NCI-H1092 (cell line): ENCODE results near the gene WNT9B.
A peak's percentile ranks its signal among the peaks of the same experiment; 100 is the strongest.

Experiments used
- DNase-seq: peaks from one replicate; lab custom pipeline; 2025; lab: John Stamatoyannopoulos, UW

Gene WNT9B

DNA sequence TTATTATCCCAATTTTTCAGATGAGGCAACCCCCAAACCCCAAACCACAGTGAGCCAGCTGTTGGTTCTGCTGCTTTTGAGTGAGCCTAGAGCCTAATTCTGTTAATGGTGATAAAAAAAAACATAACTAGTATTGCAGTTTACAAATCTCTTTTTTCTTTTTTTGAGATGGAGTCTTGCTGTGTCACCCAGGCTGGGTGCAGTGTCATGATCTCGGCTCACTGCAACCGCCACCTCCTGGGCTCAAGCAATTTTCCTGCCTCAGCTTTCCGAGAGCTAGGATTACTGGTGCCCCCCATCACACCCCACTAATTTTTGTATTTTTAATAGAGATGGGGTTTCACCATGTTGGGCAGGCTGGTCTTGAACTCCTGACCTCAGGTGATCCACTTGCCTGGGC is 3.1 kb downstream of the WNT9B start:
- no peak for DNase-seq

DNA sequence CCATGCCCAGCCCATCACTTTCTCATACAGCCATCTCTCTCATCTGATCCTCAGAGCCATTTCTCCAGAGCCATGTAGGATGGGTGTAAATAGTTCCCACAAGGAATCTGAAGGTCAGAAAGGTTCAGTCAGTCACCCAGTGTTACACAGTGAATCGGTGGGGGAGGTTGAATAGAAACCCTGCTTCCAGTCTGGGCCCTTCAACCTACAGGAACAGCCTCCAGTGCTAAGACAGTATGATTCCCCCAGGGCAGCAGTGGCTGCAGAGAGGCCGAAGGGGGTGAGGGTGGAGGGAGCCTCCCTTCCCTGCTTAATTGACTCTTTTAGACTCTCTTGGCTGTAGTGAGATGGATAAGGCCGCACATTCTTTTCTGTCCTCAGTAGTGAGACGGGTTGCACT is 3.6 kb downstream of the WNT9B start:
- DNase-seq: no peak

DNA sequence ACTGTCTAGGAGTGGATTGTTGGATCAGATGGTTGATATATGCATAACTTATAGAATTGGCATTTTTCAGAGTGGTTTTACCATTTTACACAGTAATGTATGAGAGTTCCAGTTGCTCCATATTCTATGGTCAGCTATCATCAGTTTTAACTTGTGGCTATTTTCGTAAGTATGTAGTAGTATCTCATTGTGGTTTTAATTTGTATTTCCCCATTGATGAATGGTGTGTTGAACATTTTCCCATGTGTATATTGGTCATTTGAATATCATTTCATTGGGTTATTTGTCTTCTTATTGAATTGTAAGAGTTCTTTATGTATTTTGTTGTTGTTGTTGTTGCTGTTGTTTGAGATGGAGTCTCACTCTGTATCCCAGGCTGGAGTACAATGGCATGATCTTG is 6.2 kb downstream of the WNT9B start:
- no peak for DNase-seq

DNA sequence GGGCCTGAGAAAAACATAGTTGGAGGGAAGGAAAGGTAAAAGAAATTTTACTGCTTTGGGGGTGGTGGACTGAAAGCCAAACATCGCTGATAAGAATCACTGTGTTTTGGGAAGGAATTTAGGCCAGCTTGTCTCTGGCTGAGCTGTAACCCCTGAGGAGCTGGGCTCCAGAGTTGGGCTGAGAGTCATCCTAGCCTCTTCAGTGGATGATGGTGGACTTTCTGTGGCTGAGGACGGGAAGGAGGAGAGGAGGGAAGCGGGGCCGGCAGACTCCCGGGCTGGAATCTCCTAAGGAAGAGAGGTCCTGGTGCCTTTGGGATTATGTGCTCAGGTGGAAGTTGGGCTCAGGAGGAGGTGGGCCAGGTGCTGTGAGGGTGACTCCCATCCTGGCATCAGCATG is 8.6 kb downstream of the WNT9B start:
- no peak for DNase-seq

DNA sequence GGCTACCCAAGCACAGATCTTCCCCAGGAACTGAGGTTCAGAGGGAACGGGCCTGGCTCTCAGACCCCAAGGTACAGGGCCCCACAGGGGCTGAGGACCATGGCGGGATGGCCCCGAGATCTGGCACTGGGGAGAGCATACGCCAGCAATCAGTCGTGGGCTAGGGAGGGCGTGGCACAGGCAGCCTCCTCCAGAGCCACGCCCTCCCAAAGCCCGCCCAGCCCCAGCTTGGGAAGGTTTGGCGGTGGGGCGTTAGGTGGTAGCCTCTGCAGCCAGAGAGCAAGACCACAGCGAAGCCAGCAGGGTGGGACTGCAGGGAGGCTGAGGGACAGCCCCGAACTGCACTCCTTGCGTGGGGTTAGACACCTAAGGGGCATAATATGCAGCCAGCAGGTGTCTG is 11.6 kb downstream of the WNT9B start:
- DNase-seq: no peak

DNA sequence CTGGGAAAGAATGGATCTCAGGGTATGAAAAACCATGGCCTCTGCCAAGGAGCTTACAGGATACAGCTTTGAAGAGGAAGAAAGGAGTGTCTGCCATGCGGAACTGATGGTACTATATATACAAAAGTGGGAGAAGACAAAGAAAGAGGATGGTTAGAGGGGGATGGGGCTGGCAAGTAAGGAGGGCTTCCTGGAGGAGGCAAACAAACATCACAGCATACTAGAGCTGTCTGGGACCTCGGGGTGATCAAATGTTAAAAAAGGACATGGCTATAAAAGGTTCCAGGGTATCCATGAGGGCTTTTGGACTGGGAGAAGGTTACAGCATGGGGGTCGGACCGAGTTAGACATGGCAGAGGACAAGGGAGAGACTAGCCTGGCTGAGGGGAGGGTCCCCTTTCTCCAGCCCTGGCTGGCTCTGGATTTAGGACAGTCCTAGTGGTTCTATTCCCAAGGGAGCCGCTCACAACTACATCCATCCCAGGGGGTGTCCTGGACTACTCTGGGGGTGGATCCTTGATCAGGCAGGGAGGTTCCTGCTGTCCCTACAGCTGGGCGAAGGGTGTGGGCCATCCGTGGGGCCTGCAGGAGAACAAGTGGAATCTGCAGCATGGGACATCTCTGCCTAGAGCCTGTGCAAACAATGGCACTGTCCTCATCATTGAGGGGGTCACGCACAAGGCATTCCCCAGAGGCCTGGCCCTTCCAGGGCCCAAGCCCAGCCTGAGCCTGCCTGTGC is 12.2 kb downstream of the WNT9B start:
- DNase-seq: no peak

DNA sequence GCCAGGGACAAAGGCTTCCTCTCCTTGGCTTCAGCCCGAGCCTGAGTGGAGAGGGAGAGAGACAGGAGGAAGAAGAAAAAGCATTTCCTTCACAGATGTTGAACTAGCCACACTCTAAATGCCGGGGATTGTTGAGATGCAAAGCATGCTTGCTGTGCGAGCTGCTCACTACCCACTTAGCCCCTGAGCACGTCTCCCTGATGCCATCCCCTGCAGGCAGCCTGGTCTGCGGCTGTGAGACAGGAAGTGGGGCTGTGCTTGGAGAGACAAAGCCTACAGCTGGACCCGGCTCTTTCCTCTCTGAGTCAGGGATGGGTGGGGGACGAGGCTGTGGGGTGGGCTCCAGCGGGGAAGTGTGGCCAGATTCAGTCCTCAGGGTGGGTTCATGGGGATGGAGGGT is 13.7 kb downstream of the WNT9B start:
- no peak for DNase-seq

DNA sequence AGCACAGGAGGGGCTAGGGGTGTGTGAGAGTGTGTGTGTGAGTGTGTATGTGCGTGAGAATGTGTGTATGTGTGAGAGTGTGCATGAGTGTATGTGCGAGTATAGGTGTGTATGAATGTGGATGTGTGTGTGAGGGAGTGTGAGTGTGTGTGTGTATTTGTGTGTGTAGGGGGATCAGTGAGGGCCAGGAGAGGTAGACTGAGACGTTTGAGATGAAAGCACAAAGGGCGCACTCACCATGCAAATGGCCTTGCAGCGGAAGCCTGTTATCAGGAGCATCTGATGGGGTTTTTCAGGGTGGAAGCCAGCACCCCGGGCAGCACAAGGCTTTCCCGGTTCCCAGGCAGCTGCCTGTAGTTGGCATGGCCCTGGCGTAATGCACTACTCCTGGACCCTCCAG is 14.9 kb downstream of the WNT9B start:
- DNase-seq: no peak

DNA sequence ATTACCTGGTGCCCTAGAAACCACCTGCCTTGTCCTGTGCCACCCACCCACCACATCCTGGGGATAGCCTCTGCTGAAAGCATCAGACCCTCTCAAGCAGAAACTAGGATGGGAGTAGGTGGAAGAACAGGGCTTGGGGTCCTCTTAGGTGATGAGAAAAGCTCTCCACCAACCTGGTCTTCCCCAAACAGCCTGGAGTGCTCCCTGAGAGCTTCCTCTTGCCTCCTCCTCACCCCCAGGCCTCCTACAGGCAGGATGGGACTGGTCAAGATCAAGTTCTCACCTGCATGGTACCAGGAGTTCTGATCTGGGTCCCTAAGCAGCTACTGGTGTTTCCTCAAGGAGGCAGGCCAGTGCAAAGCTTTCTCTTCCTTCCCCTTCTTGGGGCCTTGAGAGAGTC is 15.4 kb downstream of the WNT9B start:
- no peak for DNase-seq

DNA sequence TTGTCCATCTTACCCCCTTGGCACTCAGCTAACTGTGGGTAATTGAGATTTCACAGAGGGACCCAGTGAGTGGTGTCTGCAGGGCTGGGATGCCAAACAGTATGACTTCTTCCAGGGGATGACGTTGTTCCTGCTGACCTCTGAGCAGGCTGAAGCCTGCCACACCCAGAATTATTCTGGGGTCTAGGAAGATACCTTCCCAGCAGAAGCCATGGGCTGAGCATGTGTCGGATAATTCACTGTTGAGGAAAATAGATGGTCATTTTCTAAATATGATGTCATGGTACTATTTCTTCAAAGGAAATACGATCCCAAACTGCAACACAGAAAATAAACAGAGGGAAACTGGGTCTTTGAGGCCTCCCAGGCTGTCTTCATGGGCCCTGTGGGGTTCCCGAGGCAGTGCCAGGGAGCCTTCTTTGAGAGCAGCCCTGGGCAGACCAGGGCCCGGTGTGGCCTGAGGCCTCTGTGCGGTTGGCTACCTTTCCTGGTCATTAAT is 17.4 kb downstream of the WNT9B start:
- DNase-seq: no peak

DNA sequence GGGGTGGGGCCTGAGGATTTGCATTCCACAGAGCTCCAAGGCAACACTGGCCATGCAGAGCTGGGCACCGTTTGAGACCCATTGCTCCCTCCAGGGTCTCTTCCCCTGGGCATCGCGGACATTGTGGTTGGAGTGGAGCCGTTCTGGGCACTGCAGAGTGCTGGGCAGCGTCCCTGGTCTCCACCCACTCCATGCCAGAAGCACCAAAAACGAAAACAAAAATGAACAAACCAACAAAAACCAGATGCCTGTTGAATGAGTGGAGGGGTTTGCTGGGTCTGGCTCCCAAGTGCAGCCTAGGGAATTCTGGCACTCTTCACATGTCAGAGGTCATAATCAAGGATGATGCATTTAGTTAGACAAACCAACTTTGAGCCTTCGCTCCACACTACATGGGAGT is 17.9 kb downstream of the WNT9B start:
- DNase-seq: no peak

DNA sequence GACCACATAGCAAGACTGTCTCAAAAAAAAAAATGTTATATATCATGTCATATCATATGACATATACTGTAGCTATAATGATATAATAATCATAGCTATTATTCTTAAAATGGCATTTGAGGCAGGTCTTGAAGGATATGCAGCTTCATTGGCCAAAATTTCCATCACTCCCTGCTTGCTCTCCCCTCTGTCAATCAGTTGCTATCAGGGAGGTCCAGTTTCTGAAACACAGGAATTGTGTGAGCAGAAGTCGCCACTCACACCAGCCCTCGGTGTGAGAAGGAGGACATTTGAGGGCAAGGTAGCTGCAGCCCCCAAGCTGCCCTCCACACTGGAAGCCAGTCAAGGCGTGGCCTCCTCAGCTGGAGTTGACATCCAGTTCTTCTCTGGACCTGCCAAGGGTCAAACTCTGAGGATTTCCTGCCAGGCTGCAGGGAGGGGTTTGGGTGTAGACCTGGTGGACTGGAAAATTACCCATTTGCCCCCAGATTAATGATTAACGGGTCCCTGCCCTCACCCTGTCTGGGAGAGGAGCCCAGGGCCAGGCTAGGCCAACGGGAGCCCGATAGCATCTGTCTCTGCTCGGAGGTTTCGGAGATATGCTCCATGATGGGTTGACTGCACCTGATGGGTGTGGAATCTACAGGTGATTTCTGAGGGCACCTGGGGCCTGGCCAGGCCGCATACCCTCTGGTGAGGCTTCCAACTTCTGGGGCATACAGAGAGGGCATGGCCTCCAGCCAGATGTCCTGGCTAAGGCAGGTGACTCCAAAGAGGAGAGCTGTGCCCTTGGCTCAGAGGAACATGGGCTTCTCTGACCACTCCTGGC is 18.8 kb downstream of the WNT9B start:
- no peak for DNase-seq

DNA sequence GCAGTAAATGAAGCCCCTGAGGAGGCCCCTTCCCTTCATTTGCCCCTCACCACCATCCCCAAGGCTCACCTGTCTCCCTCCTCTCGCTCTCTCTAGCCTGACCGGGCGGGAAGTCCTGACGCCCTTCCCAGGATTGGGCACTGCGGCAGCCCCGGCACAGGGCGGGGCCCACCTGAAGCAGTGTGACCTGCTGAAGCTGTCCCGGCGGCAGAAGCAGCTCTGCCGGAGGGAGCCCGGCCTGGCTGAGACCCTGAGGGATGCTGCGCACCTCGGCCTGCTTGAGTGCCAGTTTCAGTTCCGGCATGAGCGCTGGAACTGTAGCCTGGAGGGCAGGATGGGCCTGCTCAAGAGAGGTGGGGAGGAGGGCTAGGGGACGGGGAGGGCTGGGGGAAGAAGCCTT is 21.0 kb downstream of the WNT9B start:
- no peak for DNase-seq

DNA sequence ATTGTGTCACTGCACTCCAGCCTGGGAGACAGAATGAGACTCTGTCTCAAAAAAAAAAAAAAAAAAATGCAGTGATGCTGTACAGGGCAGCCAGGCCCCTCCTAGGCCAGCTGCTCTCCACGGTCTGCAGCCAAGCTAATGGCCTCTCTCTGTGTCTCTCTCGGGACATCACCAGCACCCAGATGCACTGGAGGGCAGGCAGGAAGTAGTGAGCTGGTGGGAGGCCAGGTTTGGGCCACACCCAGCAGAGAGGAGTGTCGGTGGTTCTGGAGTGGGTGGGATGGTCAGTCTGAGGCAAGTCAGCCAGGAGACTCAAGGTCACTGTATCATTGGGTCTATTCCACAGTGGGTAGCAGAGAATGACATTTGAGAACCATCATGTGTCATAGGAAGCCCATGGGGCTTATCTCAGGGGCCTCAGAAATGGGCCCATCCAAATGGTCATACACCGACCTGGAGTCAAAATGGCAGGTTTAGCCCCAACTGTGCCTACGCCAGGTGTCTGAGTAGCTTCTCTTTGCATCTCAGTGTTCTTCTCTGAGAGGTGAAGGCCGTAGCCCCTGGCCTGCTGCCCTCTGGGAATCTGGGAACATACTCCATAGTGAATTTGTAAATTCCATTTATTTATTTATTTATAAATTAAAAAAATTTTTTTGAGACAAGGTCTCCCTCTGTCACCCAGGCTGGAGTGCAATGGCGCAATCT is 22.7 kb downstream of the WNT9B start:
- no peak for DNase-seq

DNA sequence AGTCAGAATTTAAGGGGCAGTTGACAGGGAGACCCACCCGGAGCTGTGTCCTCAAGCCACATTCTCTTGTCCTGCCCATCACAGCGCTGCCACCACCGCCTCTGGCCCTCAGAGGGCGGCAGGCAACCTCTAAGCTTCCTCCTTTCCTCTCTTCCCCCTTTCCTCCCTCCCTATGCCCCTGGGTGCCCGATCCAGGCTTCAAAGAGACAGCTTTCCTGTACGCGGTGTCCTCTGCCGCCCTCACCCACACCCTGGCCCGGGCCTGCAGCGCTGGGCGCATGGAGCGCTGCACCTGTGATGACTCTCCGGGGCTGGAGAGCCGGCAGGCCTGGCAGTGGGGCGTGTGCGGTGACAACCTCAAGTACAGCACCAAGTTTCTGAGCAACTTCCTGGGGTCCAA is 23.5 kb downstream of the WNT9B start:
- DNase-seq: no peak

DNA sequence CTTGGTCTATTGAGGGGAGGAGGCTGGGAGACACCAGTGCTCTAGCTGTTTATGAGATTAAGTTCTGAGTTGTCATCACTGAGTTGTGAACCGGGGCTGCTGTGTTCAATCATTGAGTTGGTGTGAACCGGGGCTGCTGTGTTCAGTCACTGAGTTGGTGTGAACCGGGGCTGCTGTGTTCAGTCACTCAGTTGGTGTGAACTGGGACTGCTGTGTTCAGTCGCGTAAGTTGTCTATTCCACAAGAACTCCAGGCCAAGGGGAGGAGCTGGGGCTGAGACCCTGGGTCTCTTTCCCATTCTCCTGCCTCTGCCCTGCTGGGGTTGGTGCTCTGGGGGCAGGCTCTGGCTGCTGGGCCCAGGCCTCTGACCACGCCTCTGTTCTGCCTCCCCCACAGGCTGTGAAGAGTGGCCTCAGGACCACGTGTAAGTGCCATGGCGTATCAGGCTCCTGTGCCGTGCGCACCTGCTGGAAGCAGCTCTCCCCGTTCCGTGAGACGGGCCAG is 24.5 kb downstream of the WNT9B start:
- no peak for DNase-seq

DNA sequence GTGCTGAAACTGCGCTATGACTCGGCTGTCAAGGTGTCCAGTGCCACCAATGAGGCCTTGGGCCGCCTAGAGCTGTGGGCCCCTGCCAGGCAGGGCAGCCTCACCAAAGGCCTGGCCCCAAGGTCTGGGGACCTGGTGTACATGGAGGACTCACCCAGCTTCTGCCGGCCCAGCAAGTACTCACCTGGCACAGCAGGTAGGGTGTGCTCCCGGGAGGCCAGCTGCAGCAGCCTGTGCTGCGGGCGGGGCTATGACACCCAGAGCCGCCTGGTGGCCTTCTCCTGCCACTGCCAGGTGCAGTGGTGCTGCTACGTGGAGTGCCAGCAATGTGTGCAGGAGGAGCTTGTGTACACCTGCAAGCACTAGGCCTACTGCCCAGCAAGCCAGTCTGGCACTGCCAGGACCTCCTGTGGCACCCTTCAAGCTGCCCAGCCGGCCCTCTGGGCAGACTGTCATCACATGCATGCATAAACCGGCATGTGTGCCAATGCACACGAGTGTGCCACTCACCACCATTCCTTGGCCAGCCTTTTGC is 25.0 kb downstream of the WNT9B start:
- DNase-seq: peak; percentile 20

DNA sequence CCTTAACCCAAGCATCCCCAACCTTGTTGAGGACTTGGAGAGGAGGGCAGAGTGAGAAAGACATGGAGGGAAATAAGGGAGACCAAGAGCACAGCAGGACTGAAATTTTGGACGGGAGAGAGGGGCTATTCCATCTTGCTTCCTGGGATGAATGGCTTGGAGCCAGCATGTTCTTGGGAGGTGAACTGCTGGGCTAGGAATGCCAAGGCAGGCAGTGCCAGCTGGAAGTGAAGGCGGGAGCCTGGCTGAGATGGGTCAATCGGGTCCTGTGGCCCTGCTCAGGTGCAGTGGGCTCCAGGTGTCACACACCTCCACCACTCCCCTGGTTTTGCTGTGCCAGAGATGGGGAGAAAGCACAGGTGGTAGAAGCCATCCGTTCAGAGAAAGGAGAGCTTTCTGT is 25.5 kb downstream of the WNT9B start:
- no peak for DNase-seq

DNA sequence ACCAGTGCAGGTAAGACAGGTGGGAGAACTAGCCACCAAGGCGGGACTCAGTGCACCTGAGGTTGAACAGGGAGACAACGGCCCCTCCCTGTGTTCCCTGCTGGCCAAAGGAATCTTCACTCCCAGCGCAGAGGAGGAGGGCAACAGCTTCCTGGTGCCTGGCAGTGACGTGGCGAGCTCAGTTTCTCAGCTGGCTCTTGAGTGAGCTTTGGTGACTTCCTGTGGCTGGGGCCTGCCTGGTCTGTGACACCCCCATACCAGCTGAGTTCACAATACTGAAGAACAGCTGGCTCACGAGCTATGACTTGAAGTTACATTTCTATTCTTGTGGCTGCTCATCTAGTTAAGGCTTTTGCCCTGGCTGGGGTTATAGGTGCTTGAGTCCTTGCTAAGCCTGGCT is 26.1 kb downstream of the WNT9B start:
- DNase-seq: no peak

DNA sequence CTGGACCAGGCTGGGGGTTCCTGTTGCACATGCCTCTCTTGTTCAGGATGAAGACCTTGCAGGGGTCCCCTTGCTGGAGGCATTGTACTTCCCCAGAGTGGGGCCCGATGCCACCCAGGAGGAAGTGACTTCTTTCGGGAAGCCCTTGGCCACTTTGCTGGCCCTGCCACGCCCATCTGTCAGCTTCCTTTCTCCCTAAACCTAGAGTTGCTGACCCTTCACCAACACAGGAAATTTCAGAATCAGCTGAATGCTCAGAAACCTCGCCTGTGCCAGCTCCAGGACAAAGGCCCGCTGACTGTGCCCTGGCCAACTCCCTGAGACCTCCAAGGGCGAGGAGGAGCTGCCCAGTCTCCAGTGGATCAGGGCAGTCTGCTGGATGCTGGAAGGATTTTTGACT is 26.7 kb downstream of the WNT9B start:
- no peak for DNase-seq

DNA sequence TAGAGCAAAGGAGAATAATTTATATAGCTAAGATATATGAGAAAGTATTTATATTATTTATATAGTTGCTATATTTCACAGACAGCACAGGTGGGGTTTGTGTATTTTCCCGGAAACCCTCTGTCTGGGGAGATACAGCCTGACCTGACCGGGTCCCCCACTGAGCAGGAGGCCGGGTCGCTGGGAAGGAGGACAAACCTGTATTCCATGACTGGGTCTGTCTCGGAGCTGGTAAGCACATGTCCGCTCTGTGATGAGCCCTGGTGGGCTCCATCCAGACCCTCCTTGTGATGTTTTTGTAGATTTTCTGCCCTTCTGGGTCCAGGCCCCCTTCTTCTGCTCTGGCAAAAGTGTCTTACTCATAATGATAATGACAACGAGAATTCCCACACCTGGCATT is 27.7 kb downstream of the WNT9B start:
- no peak for DNase-seq

DNA sequence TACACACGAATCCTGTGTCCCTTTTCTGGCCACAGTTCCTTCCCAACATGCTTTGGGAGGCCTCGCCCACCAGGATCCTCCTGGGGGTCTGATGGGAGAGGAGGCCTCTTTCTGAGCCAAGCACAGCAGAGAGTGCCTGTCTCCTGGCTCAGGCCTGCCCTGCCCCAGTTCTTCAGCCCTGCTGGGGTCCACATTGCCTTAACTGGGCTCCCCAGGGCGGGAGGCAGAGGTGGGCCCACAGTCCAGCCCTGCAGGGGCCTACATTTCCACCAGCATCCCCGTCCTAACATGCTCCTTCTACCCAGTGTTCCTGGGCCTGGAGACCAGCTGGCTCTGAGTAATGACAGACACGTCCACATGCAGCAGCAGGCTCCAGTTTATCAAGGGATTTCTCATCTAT is 29.6 kb downstream of the WNT9B start:
- no peak for DNase-seq
